Stimulated activated CD8-positive, alpha-beta memory T cell treated with anti-CD3 and anti-CD28 coated beads, Interleukin-7, amount 100 ng/mL, for 4 hours (primary cell): ENCODE data around the gene VILL.

Experiments used
- DNase-seq, 2 donors: peaks; one replicate each; pipeline ENCODE4 v3.0.0-alpha.2; 2020; ENCODE audit warnings: low read depth in 2 of 2

The VILL gene

DNA sequence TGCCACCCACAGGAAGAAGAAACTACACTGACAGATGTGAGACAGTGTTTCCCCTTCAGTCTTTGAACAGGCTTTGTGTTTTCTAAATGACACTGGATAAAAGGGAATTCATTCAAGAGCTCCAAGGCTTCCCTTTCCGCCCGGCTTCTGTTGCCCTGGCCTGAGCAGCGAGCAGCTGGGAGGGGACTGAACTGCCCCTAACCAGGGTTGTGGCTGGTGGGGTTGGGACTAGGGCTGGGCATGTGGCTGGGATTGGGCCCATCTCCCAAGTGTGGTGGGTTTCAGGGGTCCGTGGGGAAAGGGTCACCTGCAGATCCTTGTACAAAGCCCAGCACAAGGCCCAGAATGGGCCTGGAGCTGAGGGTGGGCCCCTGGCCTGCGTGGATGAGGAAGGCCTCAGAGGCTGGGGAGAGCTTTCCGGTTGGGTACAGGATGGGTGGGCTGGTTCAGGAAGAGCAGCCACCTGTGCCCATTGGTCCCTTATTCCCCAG is 10.4 kb downstream of the VILL start:
- no peak for DNase-seq

DNA sequence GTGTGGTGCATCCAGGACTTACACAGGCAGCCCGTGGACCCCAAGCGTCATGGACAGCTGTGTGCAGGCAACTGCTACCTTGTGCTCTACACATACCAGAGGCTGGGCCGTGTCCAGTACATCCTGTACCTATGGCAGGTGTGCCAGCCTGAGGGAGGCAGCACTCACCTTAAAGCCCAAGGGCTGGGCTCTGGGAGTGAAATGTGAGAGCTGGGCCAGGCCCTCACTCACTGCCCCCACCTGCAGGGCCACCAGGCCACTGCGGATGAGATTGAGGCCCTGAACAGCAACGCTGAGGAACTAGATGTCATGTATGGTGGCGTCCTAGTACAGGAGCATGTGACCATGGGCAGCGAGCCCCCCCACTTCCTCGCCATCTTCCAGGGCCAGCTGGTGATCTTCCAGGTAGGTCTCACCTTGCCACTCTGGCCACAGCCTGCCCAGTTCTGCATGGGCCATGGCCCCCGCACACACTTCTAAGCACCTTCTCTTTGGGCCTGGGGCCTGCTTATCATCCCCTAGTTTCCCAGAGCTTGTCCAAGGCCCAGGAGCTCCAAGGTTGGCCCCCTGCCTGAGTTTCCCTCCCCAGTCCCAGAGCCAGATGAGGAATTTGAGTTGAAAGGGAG is 11.0 kb downstream of the VILL start:
- no peak for DNase-seq

DNA sequence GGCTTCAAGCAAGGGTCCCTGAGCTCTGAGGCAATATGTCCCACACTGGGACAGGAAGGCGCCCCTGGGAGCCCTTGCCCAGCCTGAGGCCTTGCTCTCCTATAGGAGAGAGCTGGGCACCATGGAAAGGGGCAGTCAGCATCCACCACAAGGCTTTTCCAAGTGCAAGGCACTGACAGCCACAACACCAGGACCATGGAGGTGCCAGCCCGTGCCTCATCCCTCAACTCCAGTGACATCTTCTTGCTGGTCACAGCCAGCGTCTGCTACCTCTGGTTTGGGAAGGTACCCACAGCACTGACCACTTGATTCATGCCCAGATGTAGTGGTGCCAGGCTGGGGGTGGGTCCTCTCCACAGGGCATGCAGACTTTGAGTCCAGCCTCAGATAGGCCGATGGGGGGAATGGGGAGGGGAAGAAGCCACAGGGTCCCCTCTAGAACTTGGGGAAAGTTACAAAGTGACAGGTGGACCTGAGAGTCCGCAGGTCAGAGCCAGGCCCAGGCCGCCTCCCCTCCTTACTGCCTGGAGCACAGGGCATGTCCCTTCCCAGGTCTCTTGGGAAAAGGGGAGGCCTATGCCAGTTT is 11.8 kb downstream of the VILL start:
- no peak for DNase-seq

- no peak for DNase-seq
These were observed 12.4 kb downstream of the VILL start for GRCh38 chr3:38002940-38003339.

- peak; percentile 26 to 44 for DNase-seq
These were observed 12.8 kb downstream of the VILL start for GRCh38 chr3:38003371-38003816.

DNA sequence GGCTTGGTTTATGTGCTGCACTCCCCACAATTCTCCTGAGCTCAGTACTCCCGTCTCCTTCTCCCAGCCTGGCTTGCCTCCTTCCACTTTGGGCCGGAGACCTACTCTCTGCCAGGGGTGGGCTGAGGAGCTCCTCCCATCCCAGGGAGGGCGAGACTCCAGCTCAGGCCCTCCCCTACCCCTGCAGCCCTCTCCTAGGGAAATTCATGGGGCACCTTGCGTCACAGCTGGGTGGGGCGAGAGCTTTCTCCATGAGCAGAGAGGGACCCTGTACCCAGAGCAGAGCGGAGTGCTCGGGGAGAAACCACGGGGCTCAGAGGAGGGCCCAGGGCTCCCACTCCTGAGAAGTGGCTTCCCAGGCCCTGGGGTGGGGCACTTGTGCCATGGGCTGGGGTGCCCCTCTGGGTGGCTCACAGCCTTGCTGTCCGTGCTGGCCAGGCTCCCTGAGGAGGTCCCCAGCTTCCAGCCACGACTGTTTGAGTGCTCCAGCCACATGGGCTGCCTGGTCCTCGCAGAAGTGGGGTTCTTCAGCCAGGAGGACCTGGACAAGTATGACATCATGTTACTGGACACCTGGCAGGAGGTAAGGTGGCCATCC is 13.3 kb downstream of the VILL start:
- DNase-seq = no peak

DNA sequence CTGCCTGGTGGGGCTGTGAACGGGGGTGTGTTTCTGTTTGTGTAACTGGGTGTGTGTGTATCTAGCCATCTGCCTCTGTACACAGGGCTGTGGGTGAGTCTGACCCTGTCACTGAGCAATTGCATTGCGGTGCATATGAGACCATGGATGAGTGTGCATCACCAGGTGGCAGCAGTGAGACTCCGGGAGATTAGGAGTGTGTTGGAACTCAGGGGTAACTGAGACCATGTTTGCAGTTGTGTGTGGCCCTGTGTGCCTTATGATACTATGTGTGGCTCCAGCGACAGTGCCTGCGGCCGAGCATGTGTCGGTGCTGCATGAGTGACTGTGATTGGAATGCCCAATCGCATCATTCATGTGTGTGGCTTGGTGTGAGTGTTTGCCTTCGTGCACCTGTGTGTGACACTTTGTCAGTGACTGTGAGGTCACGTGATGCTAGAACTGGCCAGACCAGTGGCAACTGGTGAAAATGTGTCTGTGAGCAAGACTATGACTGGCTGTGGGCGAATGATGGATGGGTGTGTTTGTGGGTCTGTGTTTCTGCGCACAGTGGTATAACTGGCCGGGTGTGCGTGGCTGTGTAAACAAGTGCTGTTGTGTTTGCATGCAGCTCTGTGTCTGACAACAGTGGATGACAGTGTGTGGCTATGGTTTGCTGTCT is 14.0 kb downstream of the VILL start:
- peak; percentile 26 to 40 for DNase-seq

- no peak for DNase-seq
These were observed 14.8 kb downstream of the VILL start for GRCh38 chr3:38005076-38006020.

DNA sequence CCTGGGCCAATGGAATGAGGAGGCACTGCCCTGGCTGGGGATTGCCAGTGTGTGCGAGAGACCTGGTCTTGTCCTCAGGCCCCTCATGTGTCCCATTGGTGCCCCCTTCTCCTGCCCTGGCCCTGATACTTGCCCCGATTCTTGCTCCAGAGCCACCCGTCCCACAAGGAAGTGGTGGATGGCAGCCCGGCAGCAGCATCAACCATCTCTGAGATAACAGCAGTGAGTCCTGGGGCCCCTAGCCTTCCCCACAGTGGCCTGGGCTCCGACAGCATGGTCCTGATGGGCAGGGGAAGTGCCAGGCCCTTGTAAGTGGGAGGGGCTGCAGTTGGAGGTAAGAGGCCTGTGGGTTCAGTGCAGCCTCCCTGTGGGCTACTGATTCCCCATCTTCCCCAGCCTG is 15.4 kb downstream of the VILL start:
- no peak for DNase-seq

DNA sequence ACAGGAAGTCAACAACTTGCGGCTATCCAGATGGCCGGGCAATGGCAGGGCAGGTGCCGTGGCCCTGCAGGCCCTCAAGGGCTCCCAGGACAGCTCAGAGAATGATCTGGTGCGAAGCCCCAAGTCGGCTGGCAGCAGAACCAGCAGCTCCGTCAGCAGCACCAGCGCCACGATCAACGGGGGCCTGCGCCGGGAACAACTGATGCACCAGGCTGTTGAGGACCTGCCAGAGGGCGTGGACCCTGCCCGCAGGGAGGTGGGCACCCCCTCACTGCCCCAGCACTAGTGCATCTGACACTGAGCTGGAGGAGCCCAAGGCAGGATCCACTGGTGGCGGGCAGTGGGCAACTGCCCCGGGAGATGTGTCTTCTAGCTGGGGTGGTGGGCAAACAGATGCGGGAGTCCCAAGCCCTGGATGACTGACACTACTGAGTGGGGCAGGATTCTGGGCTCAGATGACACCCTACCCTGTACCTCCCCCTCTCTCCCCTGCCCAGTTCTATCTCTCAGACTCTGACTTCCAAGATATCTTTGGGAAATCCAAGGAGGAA is 15.9 kb downstream of the VILL start:
- no peak for DNase-seq

GRCh38 chr3:38007754-38008090 is 17.1 kb downstream of the VILL start:
- DNase-seq = no peak

GRCh38 chr3:38008191-38008701 is 17.7 kb downstream of the VILL start:
- no peak for DNase-seq

DNA sequence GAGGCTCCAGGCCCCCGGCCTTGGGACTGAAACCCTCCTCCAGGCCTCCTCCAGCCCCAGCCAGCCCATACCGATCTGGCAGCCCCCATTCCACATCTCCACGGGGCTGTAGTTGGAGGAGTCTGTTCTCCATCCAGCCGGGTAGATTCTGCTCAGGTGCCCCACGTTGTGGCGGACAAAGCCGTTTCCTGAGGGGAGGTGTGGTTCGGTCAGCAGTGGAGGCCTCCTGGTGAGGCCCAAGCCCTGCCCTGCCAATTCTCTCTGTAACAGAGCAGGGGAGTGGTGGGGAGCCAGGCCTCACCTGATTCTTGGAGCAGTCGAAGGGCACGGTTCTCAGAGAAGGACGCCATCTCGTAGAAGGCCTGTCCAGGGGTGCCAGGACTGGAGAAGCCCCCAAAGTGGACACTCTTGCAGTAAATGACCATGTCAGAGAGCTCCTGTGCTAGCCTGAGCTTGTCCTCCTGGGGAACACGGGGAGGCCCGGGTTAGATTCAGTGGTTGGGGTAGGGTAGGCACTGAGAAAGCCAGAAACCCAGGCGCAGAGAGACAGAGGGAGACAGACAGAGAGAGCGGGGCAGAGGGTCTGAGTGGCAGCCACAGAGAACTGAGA is 18.5 kb downstream of the VILL start:
- DNase-seq = no peak

DNA sequence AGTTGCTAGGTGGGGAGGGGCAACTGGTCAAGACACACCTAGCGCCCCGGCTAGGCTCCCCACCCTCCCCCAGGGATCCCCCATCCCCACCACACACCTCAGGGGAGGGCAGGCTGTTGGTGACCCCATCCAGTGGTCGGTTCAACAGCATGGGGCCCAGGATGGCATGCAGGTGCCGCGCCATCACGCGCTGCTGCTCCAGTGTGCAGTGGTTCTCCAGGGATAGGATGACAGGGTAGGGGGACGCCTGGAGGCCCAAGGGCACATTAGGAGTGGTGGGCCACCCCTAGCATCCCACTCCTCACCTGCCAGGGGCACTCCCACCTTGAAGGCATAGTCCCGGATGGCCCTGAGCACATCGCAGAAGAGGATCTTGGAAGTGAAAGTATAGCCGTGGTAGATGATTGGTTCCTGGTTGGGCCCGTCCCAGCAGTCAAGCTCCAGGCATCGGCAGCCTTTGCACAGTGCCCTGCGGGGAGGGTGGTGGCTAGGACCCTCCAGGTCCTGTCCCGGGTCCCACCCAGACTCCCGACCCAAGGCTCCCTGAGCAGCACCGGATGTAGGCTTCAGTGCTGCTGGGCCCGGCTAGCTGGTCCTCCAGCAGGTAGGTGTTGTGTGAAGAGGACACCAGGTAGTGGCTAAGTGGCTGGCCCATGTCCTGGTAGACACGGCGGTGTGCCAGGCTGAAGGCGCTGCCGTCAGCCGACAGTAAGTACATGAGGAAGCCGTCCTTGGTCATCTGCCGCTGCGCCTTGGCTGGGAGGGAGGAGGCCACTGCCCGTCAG is 19.4 kb downstream of the VILL start:
- no peak for DNase-seq

GRCh38 chr3:38011111-38011510 is 20.5 kb downstream of the VILL start:
- no peak for DNase-seq

- no peak for DNase-seq
These were observed 24.9 kb downstream of the VILL start for GRCh38 chr3:38015485-38015884.

- no peak for DNase-seq
These were observed 25.4 kb downstream of the VILL start for GRCh38 chr3:38015984-38016383.

DNA sequence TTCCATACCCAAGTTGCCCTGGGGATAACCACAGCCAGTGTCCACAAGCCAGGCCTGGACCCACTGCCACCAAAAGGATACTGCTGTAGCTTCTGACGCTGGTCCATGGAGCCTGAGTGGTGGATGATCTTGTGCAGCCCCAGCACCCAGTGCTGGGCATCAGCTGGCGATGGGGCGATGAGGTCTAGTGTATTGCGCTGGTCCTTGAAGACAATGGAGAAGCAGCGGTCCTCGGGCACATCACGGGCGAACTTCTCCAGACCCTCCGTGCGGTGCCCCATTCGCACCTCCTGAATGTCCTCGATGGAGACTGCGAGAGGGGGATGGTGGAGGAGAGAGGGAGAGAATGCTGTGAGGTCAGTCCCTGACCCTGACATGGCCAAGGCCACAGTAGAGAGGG is 25.8 kb downstream of the VILL start:
- DNase-seq = no peak

- DNase-seq = no peak
These were observed 26.4 kb downstream of the VILL start for GRCh38 chr3:38016847-38017444.
